Endometrial microvascular endothelial cells (primary cell): Measurements from ENCODE around the gene ASRGL1. TPM values are rescaled to one million over a fixed set of nuclear protein-coding genes. Genes with fewer than 3 reads are reported as not detected.
"Not testable (repeated sequence)": the region's sequence is repeated elsewhere in the genome, so short reads cannot be mapped to it uniquely, and the experiment has no call there.

Experiments used
- in situ Hi-C: cut with HindIII; loops from 2 replicates; pipeline ENCODE4 v1.10.0; 2017; ENCODE audit warnings: low sequenced_read_pairs, low pct_unique_long_range_greater_than_20kb; ENCODE audit errors: inconsistent ontology term
- total RNA-seq: library from RNA; depleted of rRNA; stranded (reverse); fragments of >200 nt; gene quantifications from one replicate; pipeline ENCODE4 v1.2.3, GENCODE V29; 2015; ENCODE audit errors: inconsistent ontology term

ASRGL1 gene
- 53.3 TPM for total RNA-seq

- in situ Hi-C loops: no loop called here
Observed at GRCh38 chr11:62337303-62338181, at the start of gene ASRGL1. Gene ASRGL1, plus strand, starts transcription at chr11:62337448. Its CDS starts 530 bp downstream, at chr11:62337978.

- in situ Hi-C loops: no loop called here
Observed at GRCh38 chr11:62295504-62295903, 41.7 kb upstream of the ASRGL1 start.

DNA sequence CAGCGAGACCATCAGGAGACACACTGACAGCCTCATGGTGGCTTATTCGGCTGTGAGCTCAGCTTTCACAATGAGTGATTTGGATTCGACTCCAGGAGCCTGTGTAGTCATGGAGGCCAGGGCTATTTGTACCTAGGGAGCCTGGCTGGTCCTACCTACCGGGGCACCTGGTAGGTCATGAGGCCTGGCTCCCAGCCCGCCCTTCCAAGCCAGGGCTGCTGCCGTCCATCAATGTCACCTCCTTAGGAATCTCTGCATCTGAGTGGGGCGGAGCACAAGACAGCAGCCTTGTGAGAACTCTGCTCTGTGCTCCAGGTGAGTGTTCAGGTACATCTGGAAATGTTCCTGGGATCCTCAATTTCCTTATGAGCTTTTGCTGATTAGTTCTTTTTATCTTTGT lies 38.3 kb upstream of the ASRGL1 start, which contains the start of gene SCGB1D4:
Gene SCGB1D4 (minus strand): TSS at position 101 of the 400 bp plus-strand sequence. CDS start 65 bp downstream, at position 36.
- in situ Hi-C loops: no loop called here

- in situ Hi-C loops: no loop called here
Observed at GRCh38 chr11:62306227-62306626, 31.0 kb upstream of the ASRGL1 start.

- in situ Hi-C loops: no loop called here
Observed at GRCh38 chr11:62307950-62308349, 29.3 kb upstream of the ASRGL1 start.

GRCh38 chr11:62309991-62310390 lies 27.3 kb upstream of the ASRGL1 start:
- in situ Hi-C loops: no loop called here

GRCh38 chr11:62315431-62315830 lies 21.8 kb upstream of the ASRGL1 start:
- in situ Hi-C loops: no loop called here

DNA sequence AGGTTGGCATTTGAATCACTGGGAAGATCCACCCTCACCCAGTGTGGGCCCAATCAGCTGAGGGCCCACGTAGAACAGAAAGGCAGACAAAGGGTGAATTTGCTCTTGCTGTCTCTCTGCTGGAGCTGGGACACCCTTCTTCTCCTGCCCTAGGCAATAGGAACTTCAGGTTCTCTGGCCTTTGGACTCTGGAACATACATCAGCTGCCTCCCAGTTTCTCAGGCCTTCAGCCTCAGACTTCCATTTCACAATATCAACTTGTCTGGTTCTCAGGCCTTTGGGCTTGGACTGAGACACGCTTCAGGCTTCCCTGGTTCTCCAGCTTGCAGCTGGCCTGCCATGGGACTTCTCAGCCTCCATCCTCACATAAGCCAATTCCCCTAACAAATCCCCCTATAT lies 14.7 kb upstream of the ASRGL1 start:
- in situ Hi-C loops: no loop called here

DNA sequence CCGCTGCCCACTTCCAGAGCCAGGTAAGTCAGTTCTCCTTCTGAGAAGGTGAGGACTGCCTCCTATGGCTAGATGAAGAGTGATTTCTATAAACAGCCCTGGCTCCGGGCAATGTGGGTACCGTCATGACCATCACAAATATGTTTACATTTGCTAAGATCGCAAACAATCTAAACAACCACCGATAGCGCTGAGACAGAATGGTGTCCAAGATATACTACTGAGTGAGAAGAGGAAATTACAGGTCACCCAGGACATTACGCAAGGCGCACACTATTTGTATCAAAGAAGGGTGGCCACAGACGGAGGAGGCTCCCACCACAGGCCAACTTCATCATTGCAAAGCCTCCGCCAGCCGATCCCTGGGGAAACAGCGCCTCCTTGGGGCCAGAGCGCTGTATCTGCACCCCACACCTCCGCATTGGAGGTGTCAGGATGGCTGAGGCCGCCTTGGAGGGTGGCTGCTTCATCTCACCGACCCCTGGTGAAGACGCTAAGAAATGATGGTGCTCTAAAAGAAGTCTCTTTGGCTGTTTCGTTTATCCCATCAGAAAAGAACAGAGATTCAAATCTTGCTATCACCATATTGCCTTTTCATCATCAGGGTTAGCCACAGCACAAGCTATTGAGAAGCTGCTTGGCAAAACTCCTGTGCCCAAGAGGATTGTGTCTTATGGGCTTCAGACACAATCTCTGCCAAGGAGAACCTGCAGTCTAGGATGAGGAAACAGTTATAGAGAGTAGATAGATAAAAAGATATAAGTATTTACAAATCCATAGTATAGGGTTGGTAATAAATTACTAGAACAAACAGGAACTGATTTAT lies 12.3 kb upstream of the ASRGL1 start:
- in situ Hi-C loops: no loop called here

DNA sequence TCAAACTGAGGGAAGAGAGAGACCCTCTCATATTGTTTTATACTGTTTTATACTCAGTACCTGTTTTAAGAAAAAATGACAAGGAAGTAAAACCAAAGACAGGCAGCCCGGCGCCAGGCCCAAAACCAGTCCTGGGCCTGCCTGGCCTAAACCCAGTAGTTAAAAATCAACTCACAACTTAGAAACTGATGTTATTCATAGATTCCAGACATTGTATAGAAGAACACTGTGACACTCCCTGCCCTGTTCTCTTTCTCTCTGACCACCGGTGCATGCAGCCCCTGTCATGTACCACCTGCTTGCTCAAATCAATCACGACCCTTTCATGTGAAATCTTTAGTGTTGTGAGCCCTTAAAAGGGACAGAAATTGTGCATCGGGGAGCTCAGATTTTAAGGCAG lies 11.5 kb upstream of the ASRGL1 start:
- in situ Hi-C loops: not testable (repeated sequence)

DNA sequence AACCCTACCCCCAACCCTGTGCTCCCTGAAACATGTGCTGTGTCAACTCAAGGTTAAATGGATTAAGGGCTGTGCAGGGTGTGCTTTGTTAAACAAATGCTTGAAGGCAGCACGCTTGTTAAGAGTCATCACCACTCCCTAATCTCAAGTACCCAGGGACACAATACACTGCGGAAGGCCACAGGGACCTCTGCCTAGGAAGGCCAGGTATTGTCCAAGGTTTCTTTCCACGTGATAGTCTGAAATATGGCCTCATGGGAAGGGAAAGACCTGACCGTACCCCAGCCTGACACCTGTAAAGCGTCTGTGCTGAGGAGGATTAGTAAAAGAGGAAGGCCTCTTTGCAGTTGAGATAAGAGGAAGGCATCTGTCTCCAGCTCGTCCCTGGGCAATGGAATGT lies 10.5 kb upstream of the ASRGL1 start:
- in situ Hi-C loops: not testable (repeated sequence)

DNA sequence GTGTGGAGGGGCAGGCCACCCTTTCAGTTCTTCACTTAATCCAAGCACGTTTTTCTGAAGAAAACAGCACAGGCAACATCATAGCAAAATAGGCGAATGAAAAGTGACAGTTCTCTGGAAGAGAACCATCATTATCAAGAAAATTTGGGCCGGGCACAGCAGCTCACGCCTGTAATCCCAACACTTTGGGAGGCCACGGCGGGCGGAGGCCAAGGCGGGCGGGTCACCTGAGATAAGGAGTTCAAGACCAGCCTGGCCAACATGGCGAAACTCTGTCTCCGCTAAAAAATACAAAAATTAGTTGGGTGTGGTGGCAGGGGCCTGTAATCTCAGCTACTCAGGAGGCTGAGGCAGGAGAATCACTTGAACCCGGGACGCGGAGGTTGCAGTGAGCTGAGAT lies 9.7 kb upstream of the ASRGL1 start:
- in situ Hi-C loops: not testable (repeated sequence)

- in situ Hi-C loops: not testable (repeated sequence)
Observed at GRCh38 chr11:62331264-62331663, 6.0 kb upstream of the ASRGL1 start.

GRCh38 chr11:62333768-62334167 lies 3.5 kb upstream of the ASRGL1 start:
- in situ Hi-C loops: no loop called here

DNA sequence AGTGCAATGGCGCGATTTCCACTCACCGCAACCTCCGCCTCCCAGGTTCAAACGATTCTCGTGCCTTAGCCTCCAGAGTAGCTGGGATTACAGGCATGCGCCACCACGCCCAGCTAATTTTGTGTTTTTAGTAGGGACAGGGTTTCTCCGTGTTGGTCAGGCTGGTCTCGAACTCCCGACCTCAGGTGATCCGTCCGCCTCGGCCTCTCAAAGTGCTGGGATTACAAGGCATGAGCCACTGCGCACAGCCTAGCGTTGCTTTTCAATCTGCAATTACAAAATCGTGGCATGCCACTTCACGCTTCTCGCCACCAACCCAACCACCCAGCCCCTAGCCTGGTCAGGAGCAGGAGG lies 322 bp upstream of the ASRGL1 start:
- in situ Hi-C loops: not testable (repeated sequence)

DNA sequence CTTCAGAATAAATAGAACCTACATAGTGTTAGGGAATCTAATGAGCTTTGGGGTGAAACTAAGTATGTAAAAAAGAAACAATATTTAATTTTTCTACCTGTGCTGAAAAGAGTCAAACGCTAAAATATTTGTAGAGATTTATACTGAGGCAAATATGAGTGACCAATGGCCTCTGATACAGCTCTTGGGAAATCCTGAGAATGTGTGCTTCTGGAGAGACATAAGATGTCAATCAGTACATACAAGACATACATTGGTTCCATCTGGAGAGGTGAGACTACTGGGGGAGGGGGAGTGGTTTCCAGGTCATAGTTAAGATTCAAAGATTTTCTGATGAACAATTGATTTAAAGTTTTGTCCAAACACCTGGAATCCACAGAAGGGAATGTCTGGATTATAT lies 970 bp downstream of the ASRGL1 start:
- in situ Hi-C loops: no loop called here

DNA sequence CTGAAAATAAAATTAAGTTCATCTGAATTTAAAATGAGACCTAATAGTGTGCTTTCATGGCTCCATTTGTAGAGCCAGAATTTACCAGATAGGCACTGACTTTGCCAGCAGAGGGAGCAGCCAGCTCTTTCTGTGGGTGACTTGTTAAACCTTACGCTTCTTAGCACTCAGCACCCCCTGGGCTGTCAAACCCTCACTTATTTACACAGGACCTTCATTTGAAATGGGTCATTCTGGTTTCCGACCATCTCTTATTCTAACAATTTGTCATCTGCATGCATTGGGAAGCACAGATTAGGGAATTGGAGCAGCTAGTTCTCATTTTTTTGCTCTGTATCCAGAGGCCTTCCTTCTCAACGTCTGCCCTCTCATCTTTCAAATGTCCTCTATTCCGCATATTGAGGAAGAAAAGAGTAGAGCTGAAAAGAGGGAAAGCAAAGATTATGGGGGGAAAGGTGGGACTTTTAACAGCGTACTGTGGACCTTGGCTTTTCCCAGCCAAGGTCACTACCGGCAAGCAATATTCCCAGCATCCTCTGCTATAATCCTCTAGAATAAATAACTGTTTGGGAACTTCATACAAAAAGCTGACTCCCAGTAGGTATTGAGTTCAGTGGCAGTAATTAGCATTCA lies 3.1 kb downstream of the ASRGL1 start:
- in situ Hi-C loops: no loop called here

DNA sequence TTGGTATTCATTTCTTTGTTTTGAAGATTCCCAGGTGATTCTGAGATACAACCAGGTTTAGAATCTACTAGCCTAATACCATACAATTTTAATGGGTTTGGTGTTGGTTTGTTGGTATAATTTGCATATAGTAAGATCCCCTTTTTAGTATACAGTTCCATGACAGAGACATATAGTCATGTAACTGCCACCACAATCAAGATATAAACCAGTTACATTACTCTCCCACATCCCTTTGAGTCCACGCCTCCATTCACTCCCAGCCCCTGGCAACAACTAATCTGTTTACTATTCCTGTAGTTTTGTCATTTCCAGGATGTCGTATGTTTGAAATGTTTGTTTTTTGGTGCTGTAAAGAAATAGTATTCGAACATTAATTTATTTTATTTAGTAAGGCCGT lies 4.3 kb downstream of the ASRGL1 start:
- in situ Hi-C loops: no loop called here

- in situ Hi-C loops: not testable (repeated sequence)
Observed at GRCh38 chr11:62343646-62344190, 6.5 kb downstream of the ASRGL1 start.
